GM18951 (cell line): ENCODE data around the gene MZB1.
"Not testable (repeated sequence)": the region's sequence is repeated elsewhere in the genome, so short reads cannot be mapped to it uniquely, and the experiment has no call there.

Experiments used
- POLR2A ChIP-seq: IDR thresholded peaks from 4 replicates; pipeline ENCODE4 v1.6.1; 2011; ENCODE audit warnings: mild to moderate bottlenecking; ENCODE audit not compliant: insufficient read length, insufficient read depth; ENCODE audit errors: extremely low read depth
- in situ Hi-C: fragments of 300-500 bp; cut with MboI; formaldehyde crosslinking; loops from one replicate; pipeline ENCODE4 v1.12.0; 2022; ENCODE audit warnings: low sequenced_read_pairs, mixed read lengths, inconsistent platforms; ENCODE audit not compliant: unreplicated experiment

The MZB1 gene

GRCh38 chr5:139417214-139417613, 27.5 kb upstream of the MZB1 start:
- in situ Hi-C loops = no loop called here
- no peak for TF ChIP-seq POLR2A

- in situ Hi-C loops = no loop called here
- TF ChIP-seq POLR2A = no peak
Measured at GRCh38 chr5:139416651-139417050, 26.9 kb upstream of the MZB1 start.

- no peak for TF ChIP-seq POLR2A
- in situ Hi-C loops = no loop called here
Measured at GRCh38 chr5:139415869-139416268, 26.2 kb upstream of the MZB1 start.

GRCh38 chr5:139415221-139415861, 25.6 kb upstream of the MZB1 start:
- in situ Hi-C loops = no loop called here
- TF ChIP-seq POLR2A = no peak

- no peak for TF ChIP-seq POLR2A
- in situ Hi-C loops = no loop called here
Measured at GRCh38 chr5:139414581-139415130, 24.9 kb upstream of the MZB1 start.

- in situ Hi-C loops = no loop called here
Measured at GRCh38 chr5:139413963-139414362, 24.2 kb upstream of the MZB1 start.

GRCh38 chr5:139413153-139413552, 23.4 kb upstream of the MZB1 start:
- TF ChIP-seq POLR2A = no peak
- in situ Hi-C loops = no loop called here

More at GRCh38 chr5:139413963-139414362, 24.2 kb upstream of the MZB1 start:
- TF ChIP-seq POLR2A = no peak

- TF ChIP-seq POLR2A = no peak
- in situ Hi-C loops = no loop called here
Measured at GRCh38 chr5:139410993-139411828, 21.5 kb upstream of the MZB1 start.

- in situ Hi-C loops = no loop called here
- no peak for TF ChIP-seq POLR2A
Measured at GRCh38 chr5:139410121-139410992, 20.6 kb upstream of the MZB1 start.

- in situ Hi-C loops = not testable (repeated sequence)
Measured at GRCh38 chr5:139409116-139409515, 19.4 kb upstream of the MZB1 start.

GRCh38 chr5:139408191-139408590, 18.5 kb upstream of the MZB1 start:
- in situ Hi-C loops = no loop called here
- no peak for TF ChIP-seq POLR2A

- TF ChIP-seq POLR2A = no peak
- in situ Hi-C loops = no loop called here
Measured at GRCh38 chr5:139407517-139407916, 17.8 kb upstream of the MZB1 start.

- no peak for TF ChIP-seq POLR2A
- in situ Hi-C loops = no loop called here
Measured at GRCh38 chr5:139406963-139407362, 17.2 kb upstream of the MZB1 start.
